ENCODE results near the gene YEATS2. TPM values are rescaled to one million over a fixed set of nuclear protein-coding genes. Genes with fewer than 3 reads are reported as not detected.

The YEATS2 gene
- total and polyA plus RNA-seq, 8 donors, result 3.1 to 68.8 (median 20.0) TPM

- peaks cover 9 to 50% (median 22%) of the 10 kb centered on the region in 4 donors for H3K9me3 ChIP-seq
- H3K4me3 ChIP-seq, result no peak overlapping the region
- H3K27me3 ChIP-seq, result no peaks in the 10 kb centered on the region
- DNase-seq, result no peak
- intact Hi-C loops (cut with DNase I; ENCODE audit: low total_unique reads), result no loop called here
- TF ChIP-seq EP300 (IDR thresholded peaks at IDR 0.05), result no peak
- TF ChIP-seq POLR2AphosphoS5 (IDR thresholded peaks at IDR 0.05), result no peak
- TF ChIP-seq, protein P1, sequence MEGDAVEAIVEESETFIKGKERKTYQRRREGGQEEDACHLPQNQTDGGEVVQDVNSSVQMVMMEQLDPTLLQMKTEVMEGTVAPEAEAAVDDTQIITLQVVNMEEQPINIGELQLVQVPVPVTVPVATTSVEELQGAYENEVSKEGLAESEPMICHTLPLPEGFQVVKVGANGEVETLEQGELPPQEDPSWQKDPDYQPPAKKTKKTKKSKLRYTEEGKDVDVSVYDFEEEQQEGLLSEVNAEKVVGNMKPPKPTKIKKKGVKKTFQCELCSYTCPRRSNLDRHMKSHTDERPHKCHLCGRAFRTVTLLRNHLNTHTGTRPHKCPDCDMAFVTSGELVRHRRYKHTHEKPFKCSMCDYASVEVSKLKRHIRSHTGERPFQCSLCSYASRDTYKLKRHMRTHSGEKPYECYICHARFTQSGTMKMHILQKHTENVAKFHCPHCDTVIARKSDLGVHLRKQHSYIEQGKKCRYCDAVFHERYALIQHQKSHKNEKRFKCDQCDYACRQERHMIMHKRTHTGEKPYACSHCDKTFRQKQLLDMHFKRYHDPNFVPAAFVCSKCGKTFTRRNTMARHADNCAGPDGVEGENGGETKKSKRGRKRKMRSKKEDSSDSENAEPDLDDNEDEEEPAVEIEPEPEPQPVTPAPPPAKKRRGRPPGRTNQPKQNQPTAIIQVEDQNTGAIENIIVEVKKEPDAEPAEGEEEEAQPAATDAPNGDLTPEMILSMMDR (IDR thresholded peaks at IDR 0.05), result no peak
- TF ChIP-seq POLR2A (IDR thresholded peaks at IDR 0.05), result no peak
- WGBS, 5 donors, result 84 to 100% (median 97%) methylated on average over 1 of the region's 1 CpG
- H3K36me3 ChIP-seq, result peaks cover 30 to 96% (median 79%) of the 10 kb centered on the region in 4 donors
- no peak overlapping the region for H3K27ac ChIP-seq
- H3K4me1 ChIP-seq, result peaks cover 0 to 12% (median 0%) of the 10 kb centered on the region in 4 donors
Observed at GRCh38 chr3:183654727-183655126, 42.9 kb upstream of the YEATS2 start.

- no peak overlapping the region for H3K27ac ChIP-seq
- 12 to 58% (median 40%) methylated on average over 3 of the region's 3 CpGs for WGBS, 5 donors
- TF ChIP-seq EP300 (IDR thresholded peaks at IDR 0.05) (no peak), POLR2AphosphoS5 (IDR thresholded peaks at IDR 0.05) (no peak), POLR2A (IDR thresholded peaks at IDR 0.05) (no peak)
- TF ChIP-seq, protein P1 (IDR thresholded peaks at IDR 0.05), result no peak
- intact Hi-C loops (cut with DNase I; ENCODE audit: low total_unique reads), result no loop called here
- H3K9me3 ChIP-seq, result no peaks in the 10 kb centered on the region
- H3K4me1 ChIP-seq, result peaks cover 0 to 41% (median 20%) of the 10 kb centered on the region in 4 donors
- no peak for DNase-seq
- no peaks in the 10 kb centered on the region for H3K27me3 ChIP-seq
- H3K4me3 ChIP-seq, result no peak overlapping the region
- H3K36me3 ChIP-seq, result peaks cover 21 to 76% (median 60%) of the 10 kb centered on the region in 4 donors
Observed at GRCh38 chr3:183662099-183662498, 35.5 kb upstream of the YEATS2 start.

- Histone ChIP-seq H3K4me1 (peaks cover 0 to 29% (median 20%) of the 10 kb centered on the region in 4 donors), H3K27me3 (no peaks in the 10 kb centered on the region), H3K4me3 (no peak overlapping the region), H3K36me3 (peaks cover 37 to 78% (median 68%) of the 10 kb centered on the region in 4 donors), H3K27ac (no peak overlapping the region), H3K9me3 (no peaks in the 10 kb centered on the region)
- intact Hi-C loops (cut with DNase I; ENCODE audit: low total_unique reads), result no loop called here
- no peak for DNase-seq
- TF ChIP-seq, protein P1 (IDR thresholded peaks at IDR 0.05), result no peak
- TF ChIP-seq POLR2AphosphoS5 (IDR thresholded peaks at IDR 0.05) (no peak), EP300 (IDR thresholded peaks at IDR 0.05) (no peak), POLR2A (IDR thresholded peaks at IDR 0.05) (no peak)
- 65 to 77% (median 71%) methylated on average over 3 of the region's 3 CpGs for WGBS, 5 donors
Observed at GRCh38 chr3:183664913-183665381, 32.6 kb upstream of the YEATS2 start.

DNA sequence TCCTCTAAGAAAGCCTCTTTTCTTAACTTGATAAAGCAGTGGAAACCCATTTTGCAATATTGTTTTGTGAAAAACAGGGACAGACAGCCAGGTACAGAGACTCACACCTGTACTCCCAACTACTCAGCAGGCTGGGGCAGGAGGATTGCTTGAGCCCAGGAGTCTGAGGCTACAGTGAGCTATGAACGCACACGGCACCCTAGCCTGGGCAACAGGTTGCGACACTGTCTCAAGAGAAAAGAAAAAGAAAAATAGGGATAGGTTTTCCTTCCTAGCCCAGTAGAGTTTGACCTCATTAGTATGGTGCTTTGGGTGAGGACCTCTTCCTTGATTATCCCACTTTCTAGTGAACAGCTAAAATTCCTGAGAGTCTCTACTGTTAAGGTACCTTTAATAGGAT, 17.5 kb upstream of the YEATS2 start:
- no peak overlapping the region for H3K4me3 ChIP-seq
- intact Hi-C loops (cut with DNase I; ENCODE audit: low total_unique reads), result no loop called here
- H3K36me3 ChIP-seq, result peaks cover 5 to 57% (median 49%) of the 10 kb centered on the region in 4 donors
- H3K27me3 ChIP-seq, result no peaks in the 10 kb centered on the region
- H3K27ac ChIP-seq, result no peak overlapping the region
- WGBS, 5 donors, result 79 to 92% (median 84%) methylated on average over 3 of the region's 3 CpGs
- no peaks in the 10 kb centered on the region for H3K9me3 ChIP-seq
- no peak for TF ChIP-seq POLR2A (IDR thresholded peaks at IDR 0.05)
- no peak for TF ChIP-seq POLR2AphosphoS5 (IDR thresholded peaks at IDR 0.05)
- TF ChIP-seq, protein P1 (IDR thresholded peaks at IDR 0.05), result no peak
- no peak for TF ChIP-seq EP300 (IDR thresholded peaks at IDR 0.05)
- H3K4me1 ChIP-seq, result peaks cover 0 to 6% (median 2%) of the 10 kb centered on the region in 4 donors
- DNase-seq, result no peak

Measured in stomach (tissue), 9 donors.